ENCODE results near the gene PTPN7. TPM values are rescaled to one million over a fixed set of nuclear protein-coding genes. Genes with fewer than 3 reads are reported as not detected.
A peak's percentile ranks its signal among the peaks of the same experiment; 100 is the strongest.

PTPN7 gene
- total RNA-seq, 1 experiment from 2014 or later: not detected

- Histone ChIP-seq H3K27me3 (ENCODE audit: low read length) (no peaks in the 10 kb centered on the region), H3K4me3 (ENCODE audit: low read length) (no peak overlapping the region), H3K9me2 (replicated peaks; ENCODE audit: low read length) (no peaks in the 10 kb centered on the region), H2AFZ (ENCODE audit: low read length) (no peak overlapping the region), H3K9me3 (ENCODE audit: low read length) (no peaks in the 10 kb centered on the region), H3K36me3 (ENCODE audit: low read depth, low read length) (no peaks in the 10 kb centered on the region), H4K20me1 (ENCODE audit: low read length) (no peaks in the 10 kb centered on the region), H3K4me1 (ENCODE audit: insufficient read depth, low read length) (peaks cover 8% of the 10 kb centered on the region), H3F3A (ENCODE audit: low read length, unreplicated experiment) (no peaks in the 10 kb centered on the region), H3K4me2 (ENCODE audit: low read length) (no peak overlapping the region), H3K27ac (ENCODE audit: low read length) (no peak overlapping the region), H3K79me2 (ENCODE audit: low read length) (no peaks in the 10 kb centered on the region), H3K9ac (ENCODE audit: low read length) (no peak overlapping the region)
- DNase-seq (no peak), ATAC-seq (no peak)
- TF ChIP-seq EZH2phosphoT487 (IDR thresholded peaks at IDR 0.05; ENCODE audit: borderline replicate concordance, low read length) (no peak), CTCF (conservative IDR thresholded peaks at IDR 0.05; ENCODE audit: low read depth, low read length) (peak; percentile 50; the same call in 1 of the 2 replicates), EZH2 (IDR thresholded peaks at IDR 0.05; ENCODE audit: low read length, unreplicated experiment) (no peak)
- ChIA-PET CTCF (no interaction called here), POLR2A (ENCODE audit: unreplicated experiment) (no interaction called here)
- no TSS peak for BruUV-seq (replicated peaks)
- intact Hi-C loops (cut with micrococcal nuclease): no loop called here
These were observed 45.3 kb upstream of the PTPN7 start for GRCh38 chr1:202205523-202206190.

- no peaks in the 10 kb centered on the region for H3F3A ChIP-seq (ENCODE audit: low read length, unreplicated experiment)
- no peak for ATAC-seq
- H3K4me3 ChIP-seq (ENCODE audit: low read length): no peak overlapping the region
- BruUV-seq (replicated peaks): no TSS peak
- CTCF ChIA-PET: no interaction called here
- intact Hi-C loops (cut with micrococcal nuclease): no loop called here
- H3K9me3 ChIP-seq (ENCODE audit: low read length): no peaks in the 10 kb centered on the region
- H3K4me2 ChIP-seq (ENCODE audit: low read length): no peak overlapping the region
- H2AFZ ChIP-seq (ENCODE audit: low read length): no peak overlapping the region
- H3K36me3 ChIP-seq (ENCODE audit: low read depth, low read length): no peaks in the 10 kb centered on the region
- DNase-seq: no peak
- H3K27me3 ChIP-seq (ENCODE audit: low read length): no peaks in the 10 kb centered on the region
- no peaks in the 10 kb centered on the region for H4K20me1 ChIP-seq (ENCODE audit: low read length)
- peaks cover 23% of the 10 kb centered on the region for H3K4me1 ChIP-seq (ENCODE audit: insufficient read depth, low read length)
- POLR2A ChIA-PET (ENCODE audit: unreplicated experiment): no interaction called here
- no peak overlapping the region for H3K9ac ChIP-seq (ENCODE audit: low read length)
- TF ChIP-seq EZH2phosphoT487 (IDR thresholded peaks at IDR 0.05; ENCODE audit: borderline replicate concordance, low read length): no peak
- TF ChIP-seq EZH2 (IDR thresholded peaks at IDR 0.05; ENCODE audit: low read length, unreplicated experiment): no peak
- TF ChIP-seq CTCF (conservative IDR thresholded peaks at IDR 0.05; ENCODE audit: low read depth, low read length): no peak
- H3K79me2 ChIP-seq (ENCODE audit: low read length): no peaks in the 10 kb centered on the region
- H3K27ac ChIP-seq (ENCODE audit: low read length): no peak overlapping the region
- H3K9me2 ChIP-seq (replicated peaks; ENCODE audit: low read length): no peaks in the 10 kb centered on the region
These were observed 43.7 kb upstream of the PTPN7 start for GRCh38 chr1:202204065-202204464.

GRCh38 chr1:202203238-202204039 is 43.0 kb upstream of the PTPN7 start:
- ChIA-PET POLR2A (ENCODE audit: unreplicated experiment) (no interaction called here), CTCF (no interaction called here)
- Histone ChIP-seq H3K4me3 (ENCODE audit: low read length) (no peak overlapping the region), H3F3A (ENCODE audit: low read length, unreplicated experiment) (no peaks in the 10 kb centered on the region), H3K4me1 (ENCODE audit: insufficient read depth, low read length) (peaks cover 26% of the 10 kb centered on the region), H3K9ac (ENCODE audit: low read length) (no peak overlapping the region), H3K9me3 (ENCODE audit: low read length) (no peaks in the 10 kb centered on the region), H2AFZ (ENCODE audit: low read length) (no peak overlapping the region), H3K27ac (ENCODE audit: low read length) (no peak overlapping the region), H3K79me2 (ENCODE audit: low read length) (no peaks in the 10 kb centered on the region), H4K20me1 (ENCODE audit: low read length) (no peaks in the 10 kb centered on the region), H3K27me3 (ENCODE audit: low read length) (no peaks in the 10 kb centered on the region), H3K9me2 (replicated peaks; ENCODE audit: low read length) (no peaks in the 10 kb centered on the region), H3K36me3 (ENCODE audit: low read depth, low read length) (no peaks in the 10 kb centered on the region), H3K4me2 (ENCODE audit: low read length) (no peak overlapping the region)
- ATAC-seq (no peak), DNase-seq (no peak)
- BruUV-seq (replicated peaks): no TSS peak
- intact Hi-C loops (cut with micrococcal nuclease): no loop called here
- no peak for TF ChIP-seq EZH2 (IDR thresholded peaks at IDR 0.05; ENCODE audit: low read length, unreplicated experiment)
- TF ChIP-seq EZH2phosphoT487 (IDR thresholded peaks at IDR 0.05; ENCODE audit: borderline replicate concordance, low read length): no peak
- TF ChIP-seq CTCF (conservative IDR thresholded peaks at IDR 0.05; ENCODE audit: low read depth, low read length): no peak

All from PC-3 (cell line).